CD4-positive, alpha-beta T cell treated with Interleukin-6 at 100 ng/mL for 8 hours (primary cell): ENCODE results near the gene NAV2.
"Not testable (repeated sequence)": the region's sequence is repeated elsewhere in the genome, so short reads cannot be mapped to it uniquely, and the experiment has no call there.

Experiments used
- DNase-seq: peaks from one replicate; pipeline ENCODE4 v3.0.0-alpha.2; 2020; ENCODE audit warnings: mixed read lengths, low spot score

The NAV2 gene

DNA sequence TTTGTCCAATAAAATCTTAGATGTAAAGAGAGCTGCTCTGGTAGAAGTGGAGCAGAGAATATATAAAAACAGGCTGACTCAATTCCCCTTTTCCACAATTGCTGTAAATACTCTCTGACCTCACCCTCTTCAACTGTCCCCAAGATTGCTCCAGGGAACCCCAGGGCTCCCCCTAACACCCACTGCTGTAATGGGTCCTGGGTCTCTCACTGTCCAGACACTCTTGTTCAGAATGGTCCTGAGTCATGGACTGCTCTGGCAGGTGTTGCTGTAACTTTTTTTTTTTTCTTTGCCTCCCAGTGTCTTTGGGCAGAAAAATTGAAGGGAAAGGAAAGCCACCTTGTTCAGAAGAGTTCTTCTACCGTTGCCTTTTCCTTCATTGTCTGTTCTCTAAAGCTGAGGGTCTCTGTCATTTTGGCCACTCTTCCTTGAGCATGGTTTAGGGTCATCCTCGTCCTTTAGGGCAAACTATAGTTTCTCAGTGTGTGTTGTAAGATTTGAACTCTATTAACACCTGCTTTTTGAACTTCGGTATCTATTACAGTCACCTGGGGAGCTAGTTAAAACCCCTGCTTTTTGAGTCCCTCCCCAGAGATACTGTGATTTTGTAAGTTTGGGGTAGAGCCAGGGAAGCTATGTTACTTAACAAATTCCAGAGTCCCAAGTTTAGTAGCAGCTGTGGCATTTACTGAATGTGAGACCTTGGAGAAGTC is 209.5 kb downstream of the NAV2 start:
- no peak for DNase-seq

DNA sequence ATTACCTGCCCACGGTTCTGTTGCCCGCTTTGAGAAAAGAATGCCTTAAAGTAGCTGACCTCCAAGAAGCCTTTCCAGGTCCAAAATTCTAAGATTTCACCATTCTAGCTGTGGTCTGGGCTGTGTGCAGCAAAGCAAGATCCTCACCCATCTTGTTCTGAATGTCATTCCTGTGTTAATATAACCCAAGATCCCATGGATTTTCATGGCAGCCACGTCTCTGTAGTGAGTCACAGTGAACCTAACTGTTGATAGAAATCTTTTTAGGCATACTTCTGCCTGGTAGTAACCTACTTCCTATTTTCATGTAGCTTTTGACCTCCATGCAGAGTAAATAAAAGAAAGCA is 210.0 kb downstream of the NAV2 start:
- DNase-seq: no peak

DNA sequence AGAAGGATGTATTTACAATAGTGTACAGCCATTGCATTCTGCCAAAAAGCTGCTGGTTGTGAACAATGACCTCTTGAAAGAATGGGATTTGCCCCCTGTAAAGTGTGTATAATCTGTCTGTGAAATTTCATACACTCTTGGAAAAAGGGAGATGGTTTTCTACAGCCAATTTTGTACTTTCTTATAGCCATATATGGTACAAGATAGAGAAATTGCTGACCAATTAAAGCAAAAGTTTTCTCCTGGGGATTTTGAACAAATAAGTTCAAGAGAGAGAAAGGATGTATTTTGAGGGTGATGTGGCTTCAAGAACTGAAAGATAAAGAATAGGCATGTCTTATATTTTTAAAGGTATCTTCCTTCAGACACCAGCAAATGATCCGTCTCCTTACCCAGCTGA is 211.0 kb downstream of the NAV2 start:
- no peak for DNase-seq

DNA sequence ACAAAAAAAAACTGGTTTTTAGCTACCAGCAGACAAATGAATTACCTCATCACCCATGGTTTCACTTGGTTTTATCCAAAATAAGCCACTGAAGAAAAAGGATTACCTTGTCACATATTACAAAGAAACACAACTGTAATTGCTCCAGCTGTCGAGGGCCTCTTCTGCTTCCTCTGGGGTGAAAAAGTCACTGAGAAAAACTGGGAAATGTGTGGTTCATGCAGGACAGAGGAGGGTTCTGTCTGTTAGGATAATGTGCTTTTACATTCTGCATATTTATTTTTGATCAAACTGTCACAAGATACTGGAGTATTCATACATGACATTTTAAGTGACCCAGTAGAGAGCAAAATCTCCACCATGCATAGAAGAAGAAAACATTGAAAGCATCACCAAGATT is 211.7 kb downstream of the NAV2 start:
- DNase-seq: no peak

DNA sequence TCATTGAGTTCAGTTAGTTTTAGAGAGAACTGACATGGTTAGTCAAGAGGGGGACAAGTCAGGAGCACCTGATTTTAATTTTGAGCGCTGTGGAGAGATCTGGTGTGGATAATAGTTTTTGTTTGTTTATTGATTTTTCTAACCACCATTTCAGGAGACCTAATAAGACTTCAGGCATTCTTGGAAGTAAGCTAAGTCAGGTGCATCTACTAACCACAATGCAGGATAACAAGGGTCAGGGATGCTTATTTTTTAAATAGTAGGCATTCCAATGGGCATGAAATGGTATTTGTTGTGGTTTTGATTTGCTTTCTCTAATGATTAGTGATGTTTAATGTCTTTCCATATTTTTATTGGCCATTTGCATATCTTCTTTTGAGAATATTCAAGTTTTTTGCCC is 212.1 kb downstream of the NAV2 start:
- no peak for DNase-seq

DNA sequence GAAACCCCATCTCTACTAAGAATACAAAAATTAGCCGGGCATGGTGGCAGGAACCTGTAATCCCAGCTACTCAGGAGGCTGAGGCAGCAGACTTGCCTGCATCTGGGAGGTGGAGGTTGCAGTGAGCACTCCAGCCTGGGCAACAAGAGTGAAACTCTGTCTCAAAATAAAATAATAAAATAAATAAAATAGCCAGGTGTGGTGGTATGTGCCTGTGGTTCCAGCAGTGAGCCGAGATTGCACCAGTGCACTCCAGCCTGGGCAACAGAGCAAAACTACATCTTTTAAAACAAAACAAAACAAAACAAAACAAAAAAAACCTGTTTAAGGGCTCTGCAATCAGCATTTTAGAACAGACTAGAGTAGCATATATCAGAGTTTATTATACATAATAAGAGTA is 214.8 kb downstream of the NAV2 start:
- not testable (repeated sequence) for DNase-seq

DNA sequence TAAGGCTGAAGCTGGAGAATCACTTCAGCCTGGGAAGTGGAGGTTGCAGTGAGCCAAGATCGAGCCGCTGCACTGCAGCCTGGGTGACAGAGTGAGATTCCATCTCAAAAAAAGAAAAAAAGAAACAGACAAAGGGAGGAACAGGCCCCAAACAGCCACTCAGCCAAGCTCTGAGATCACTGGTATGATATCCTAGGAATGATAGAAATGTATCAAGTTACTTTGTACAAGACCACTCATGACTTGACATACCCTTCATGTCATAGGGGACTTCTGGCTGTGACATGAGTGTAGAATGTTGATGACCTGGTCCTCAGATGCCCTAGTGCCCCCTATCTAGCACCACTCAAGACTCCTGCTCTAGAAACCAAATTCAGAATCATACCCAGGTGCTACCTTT is 216.5 kb downstream of the NAV2 start:
- no peak for DNase-seq

DNA sequence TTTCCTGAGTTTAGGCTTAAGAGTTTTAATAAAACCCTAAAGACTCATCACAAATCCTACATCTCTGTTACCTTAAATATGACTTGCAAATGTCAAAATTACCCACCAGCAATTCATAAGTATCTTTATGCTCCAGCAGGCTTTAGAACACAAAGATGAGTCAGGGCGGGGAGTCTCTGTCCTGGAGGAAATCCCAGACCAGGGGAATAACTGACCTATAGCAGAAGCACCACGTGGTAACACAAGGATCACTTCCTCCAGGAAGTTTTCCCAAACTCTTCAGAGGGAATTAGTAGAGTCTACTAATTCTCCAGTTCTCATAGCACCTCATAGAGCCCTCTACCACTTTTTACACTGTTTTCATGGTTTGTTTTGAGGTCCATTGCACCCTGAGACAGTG is 217.0 kb downstream of the NAV2 start:
- DNase-seq: no peak

DNA sequence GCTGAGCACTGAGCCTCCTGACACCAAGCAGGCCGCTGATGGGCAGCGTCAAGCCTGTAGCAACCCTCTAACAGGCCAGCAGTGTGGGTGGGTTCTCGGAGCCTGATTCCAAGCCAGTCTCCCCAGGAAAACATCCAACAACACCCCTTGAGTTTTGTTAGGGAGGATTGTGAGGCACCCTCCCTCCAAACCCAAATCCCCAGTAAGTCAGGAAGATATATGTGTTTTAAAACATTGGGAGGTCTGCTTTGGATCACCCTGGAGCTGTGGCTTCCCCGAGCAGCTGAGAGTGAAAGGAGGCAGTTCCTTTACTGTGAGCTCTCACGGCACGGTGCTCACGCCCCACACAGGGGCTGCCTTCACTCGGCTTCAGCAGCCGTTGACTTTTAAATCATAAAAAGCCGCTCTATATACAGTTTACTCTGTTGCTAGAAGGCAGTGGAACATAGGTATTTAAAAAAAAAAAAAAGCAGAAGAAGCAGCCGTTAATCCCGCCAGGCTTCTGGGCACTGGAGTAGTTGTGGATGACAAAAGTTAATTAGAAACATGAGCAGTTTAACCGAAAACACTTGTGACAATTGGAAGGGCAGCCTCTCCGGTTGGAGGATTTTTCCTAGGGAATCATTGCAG is 218.6 kb downstream of the NAV2 start:
- no peak for DNase-seq

DNA sequence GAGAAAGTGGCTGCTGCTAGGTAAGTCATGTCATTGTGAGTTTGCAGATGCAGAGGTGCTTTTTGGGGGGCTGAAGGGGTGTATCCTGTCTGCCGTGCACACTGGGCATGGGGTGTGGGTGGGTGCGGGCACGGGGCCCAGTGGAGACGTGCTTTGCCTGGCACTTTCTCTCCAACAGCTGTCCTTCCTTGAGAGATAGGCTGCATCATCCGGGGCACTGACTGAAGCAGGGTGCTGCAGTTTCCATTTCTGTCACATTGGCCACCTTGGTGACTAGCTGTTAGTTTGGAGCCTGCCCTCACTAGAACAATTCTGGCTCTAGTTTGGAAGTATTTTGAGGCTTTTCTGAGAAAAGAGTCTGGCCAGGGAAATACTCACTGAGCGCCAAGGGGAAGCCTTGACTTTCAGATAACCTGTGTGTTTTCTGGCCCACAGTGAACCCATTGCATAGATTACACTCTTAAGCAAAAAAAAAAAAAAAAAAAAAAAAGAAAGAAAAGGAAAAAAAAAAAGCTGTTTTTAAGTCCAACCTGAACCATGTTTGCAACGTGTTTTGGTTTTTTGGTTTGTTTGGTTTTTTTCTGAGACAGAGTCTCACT is 219.2 kb downstream of the NAV2 start:
- DNase-seq: no peak

DNA sequence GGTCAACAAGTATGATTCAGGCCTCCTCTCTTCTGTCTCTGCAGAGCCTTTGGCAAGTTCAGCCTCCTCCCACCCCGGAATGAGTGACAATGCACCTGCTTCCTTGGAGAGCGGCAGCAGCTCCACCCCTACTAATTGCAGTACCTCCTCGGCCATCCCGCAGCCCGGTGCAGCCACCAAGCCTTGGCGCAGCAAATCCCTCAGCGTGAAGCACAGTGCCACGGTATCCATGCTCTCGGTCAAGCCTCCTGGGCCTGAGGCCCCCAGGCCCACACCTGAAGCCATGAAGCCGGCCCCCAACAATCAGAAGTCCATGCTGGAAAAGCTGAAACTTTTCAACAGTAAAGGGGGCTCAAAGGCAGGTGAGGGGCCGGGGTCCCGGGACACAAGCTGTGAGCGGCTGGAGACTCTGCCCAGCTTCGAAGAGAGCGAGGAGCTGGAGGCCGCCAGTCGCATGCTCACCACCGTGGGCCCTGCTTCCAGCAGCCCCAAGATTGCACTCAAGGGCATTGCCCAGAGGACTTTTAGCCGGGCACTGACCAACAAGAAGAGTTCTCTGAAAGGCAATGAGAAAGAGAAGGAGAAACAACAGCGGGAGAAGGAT is 220.6 kb downstream of the NAV2 start:
- DNase-seq: no peak

DNA sequence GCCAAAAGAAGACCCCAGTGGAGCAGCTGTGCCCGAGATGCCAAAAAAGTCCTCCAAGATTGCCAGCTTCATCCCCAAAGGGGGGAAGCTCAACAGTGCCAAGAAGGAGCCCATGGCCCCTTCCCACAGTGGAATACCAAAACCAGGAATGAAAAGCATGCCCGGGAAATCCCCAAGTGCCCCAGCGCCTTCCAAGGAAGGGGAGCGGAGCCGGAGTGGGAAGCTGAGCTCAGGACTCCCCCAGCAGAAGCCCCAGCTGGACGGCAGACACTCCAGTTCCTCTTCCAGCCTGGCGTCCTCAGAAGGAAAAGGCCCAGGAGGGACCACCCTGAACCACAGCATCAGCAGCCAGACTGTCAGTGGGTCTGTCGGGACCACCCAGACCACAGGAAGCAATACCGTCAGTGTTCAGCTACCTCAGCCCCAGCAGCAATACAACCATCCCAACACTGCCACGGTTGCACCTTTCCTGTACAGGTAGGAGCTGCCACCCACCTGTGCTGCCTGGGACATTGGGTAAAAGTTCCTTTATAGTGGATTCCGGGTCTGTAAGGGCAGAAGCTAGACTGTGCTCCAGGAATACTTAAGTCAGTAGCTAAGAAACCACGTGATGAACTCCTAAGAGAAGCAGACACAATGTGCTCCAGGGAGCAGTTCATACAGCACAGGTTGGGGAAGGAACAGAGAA is 221.3 kb downstream of the NAV2 start:
- DNase-seq: no peak

DNA sequence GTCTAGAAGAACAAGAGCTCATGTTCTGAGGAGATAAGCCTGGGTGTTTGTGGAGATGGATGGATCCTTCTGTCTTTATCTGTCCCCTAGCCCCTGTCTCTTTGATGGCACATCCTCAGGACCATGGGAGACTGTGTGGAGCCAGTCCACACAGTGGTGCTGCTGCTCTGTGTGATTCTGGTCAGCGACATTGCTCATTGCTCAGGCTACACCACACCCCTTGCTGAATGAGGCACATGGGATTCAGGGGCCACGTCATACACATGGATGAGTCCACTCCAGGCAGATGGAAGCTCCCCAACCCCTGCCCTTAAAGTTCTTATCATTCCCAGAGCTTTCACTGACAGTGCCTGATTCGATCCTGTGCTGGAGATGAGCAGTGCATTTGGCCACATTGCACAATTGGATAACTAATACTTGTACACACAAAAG is 222.2 kb downstream of the NAV2 start:
- DNase-seq: no peak

DNA sequence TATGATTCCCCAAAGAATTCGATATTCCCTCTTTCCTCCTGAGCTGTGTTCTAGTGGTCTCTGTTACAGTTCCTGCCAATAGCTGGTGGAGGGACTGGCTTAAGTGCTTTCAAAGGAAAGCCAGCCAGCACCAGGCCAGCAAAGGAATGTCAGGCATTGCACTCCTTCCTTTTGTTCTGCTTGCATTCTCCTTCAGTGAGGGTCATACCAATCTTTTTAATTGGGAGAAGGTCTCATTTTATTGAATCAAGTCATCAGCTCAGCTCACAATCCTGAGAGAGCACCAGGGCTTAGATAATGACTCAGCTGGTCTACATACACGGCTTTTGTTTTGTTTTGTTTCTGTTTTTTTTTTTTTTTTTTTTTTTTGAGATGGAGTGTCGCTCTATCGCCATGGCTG is 222.9 kb downstream of the NAV2 start:
- no peak for DNase-seq

DNA sequence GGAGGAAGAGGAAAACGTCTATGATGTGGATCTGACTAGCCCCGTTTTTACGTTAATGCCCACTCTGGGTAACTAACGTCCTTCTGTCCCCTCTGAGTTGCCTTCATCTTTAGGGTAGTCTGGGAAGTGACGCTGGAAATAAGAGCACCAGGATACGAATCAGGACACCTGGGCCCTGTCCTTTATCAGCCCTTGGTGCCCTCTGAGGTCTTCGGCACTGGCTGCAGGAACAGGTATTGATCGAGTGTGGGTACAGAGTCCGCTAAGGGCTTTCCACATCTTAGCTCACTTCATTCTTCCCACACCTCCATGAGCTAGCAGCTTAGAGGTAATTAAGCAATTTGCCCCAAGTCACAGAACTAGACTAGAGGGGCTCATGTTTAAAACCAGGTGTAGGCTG is 223.8 kb downstream of the NAV2 start:
- DNase-seq: no peak

DNA sequence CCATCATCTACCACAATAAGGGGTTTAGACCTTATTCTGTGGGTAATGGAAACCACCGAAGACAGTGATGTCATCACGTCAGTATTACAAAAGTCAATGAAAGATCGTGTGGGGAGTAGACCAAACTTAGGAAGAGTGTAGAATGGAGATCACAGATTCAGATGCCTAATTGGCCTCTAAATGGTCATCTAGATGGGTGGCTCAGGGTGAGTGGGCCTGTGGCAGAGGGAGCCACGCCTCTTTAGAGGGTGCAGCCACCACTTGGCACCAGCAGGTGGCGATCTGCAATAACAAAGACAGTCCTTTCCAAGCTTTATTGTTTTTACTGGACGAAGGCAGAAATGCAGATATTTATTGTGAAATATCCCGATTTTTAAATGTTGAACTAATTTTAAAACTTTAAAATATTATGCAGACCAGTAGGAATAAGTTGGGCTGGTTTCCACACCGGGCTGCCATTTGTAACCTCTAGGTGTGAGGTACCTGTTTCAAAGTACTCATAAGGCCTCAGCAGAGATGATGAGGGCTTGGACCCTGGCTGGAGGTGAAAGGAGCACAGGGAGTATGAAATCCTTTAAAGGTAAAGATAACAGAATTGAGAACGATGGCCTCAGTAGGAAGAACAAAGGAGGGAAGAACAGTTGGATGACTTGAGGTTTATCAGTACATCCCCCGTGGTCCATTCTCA is 225.7 kb downstream of the NAV2 start:
- DNase-seq: no peak

DNA sequence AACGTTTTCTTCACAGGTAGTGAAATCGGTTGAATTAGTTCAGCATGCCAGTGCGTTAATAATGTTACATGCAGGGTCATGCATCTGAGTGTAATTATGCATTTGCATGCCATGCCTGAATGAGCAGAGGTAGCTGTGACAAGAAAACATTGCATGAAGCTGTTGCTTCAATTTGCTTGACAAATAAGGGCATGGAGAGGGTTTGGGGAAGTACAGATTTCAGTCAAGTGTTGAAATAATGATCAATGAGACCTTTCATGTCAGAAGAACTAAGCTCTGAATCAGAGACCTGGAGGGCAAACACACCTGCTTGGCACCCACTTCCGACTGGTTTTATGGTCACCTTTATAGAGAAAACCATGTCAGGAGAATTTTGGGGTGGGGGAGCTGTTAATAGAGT is 226.2 kb downstream of the NAV2 start:
- DNase-seq: no peak

DNA sequence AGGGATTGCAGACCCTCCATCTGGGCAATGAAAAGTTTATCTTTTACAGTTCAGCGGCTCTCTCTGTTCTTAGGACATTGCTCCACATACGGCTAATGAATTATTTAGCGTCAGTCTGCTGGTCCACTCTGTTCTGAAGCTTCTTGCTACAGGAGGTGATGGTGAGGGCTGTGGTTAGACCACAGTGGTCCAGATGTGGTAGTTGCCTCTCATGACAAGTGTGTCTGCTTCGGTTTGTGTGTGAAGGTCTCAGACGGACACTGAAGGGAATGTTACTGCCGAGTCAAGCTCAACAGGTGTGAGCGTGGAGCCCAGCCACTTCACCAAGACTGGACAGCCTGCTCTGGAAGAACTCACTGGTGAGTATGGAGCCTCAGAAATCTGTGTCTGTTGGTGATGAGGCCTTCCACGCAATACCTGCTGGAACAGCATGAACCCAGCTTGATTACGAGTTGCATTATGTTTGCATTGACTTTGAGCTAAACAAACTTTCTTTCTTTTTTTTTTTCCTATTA is 226.8 kb downstream of the NAV2 start:
- no peak for DNase-seq

DNA sequence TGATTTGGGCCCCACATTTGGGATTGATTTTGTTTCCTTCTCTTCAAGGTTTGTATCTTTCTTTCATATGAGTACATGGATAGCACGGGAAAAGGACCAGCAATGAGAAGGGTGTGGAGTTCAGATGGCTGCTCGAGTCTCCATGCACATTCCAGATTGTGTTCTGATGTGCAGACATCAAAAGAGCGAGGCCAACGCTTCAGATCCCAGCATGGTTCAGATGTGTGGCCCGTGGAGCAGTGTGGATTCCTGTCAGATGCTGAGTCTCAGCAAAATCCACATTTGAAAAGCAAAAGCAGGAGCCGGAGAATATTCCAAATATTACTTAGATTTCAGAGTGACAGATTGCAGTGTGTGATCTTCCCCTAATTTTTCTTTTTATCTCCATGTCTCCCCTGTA is 228.2 kb downstream of the NAV2 start:
- no peak for DNase-seq

DNA sequence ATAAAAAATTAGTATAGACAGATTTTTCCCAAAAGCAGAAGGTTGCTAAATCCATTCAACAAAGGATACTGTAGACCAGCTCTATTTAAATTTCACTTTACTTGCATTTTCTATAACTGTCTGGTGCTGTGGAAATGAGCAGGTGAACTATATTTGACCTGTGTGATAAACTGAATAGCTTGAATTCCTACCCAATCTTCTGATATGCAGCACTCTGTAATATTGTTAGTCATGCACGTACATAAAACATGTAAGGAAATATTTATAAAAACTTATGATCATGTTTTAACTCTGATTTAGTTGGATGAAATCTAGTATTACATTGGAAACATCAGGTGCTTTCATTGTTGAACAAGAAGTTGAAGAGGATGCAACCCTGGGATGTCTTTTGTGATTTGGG is 234.0 kb downstream of the NAV2 start:
- no peak for DNase-seq

DNA sequence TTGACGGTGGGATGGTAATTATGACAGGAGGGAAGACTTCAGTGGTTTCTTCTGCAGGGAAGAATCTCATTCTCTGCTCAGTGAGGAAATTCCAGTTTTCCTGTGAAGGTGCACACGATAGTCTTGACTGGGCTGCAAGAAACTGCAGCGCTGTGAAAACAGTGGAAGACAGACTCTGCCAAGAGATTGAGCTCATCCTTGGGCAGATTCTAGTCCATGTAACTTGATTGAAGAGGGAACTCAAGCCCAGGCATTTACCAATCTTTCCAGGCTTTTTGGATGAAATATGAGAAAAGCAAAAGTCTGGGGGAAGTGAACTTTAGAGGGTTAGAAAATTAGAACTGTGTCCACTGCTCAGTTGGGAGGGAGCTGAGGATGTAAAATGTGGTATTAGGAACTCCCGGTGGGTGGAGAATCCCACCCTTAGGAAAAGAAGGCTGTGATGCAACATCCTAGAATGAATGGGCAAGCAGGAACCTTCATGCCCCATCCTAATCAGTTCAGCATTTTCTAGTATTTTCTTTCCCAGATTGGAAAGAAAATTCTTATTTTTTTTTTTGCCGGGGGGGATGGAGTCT is 235.0 kb downstream of the NAV2 start:
- DNase-seq: no peak

DNA sequence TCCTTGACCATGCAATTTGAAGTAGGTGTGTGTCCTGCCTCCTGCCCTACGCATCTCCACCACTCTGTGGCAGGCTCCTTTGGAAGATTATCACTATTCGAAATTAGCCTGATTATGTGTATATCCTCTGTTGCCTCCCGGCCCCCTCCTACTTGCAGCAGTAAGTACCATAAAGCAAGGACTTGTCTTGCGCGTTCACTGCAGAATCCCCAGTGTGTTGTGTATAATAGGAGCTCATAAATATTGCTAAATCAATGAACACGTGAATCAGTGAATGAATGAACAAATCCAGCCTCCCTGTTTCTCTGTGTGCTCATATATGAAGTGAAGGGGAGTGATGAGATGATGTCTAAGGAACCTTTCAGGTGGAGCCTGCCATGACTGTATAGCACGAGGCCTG is 237.0 kb downstream of the NAV2 start:
- DNase-seq: no peak
